Ramos (cell line): ENCODE data around the gene MARVELD3.
"Not testable (repeated sequence)": the region's sequence is repeated elsewhere in the genome, so short reads cannot be mapped to it uniquely, and the experiment has no call there.

ENCODE experiments used
- in situ Hi-C: fragments of 300-500 bp; cut with MboI; formaldehyde crosslinking; loops from one replicate; pipeline ENCODE4 v1.14.3; 2022; ENCODE audit warnings: low sequenced_read_pairs; ENCODE audit not compliant: unreplicated experiment

The MARVELD3 gene

GRCh38 chr16:71669926-71670536 lies 44.0 kb downstream of the MARVELD3 start:
- in situ Hi-C loops: no loop called here

DNA sequence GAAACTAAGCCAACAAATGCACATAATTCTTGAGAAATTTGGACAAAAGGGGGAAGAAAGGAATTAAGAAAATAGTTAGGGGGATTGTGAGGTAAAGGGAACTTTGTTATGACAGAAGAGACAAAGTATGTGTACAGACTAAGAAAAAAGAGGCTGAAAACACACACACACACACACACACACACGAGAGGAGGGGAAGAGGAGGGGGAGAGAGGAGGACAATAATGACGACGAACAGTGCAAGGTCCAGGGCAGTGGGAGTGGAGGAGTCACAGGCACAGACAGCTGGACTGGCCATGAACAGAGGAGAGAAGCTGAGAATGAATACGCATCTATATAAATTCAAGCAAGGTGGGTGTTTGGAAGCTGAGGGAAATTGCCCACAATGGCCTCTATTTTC lies 44.6 kb downstream of the MARVELD3 start:
- in situ Hi-C loops: no loop called here

- in situ Hi-C loops: no loop called here
Observed at GRCh38 chr16:71671165-71671564, 45.2 kb downstream of the MARVELD3 start.

DNA sequence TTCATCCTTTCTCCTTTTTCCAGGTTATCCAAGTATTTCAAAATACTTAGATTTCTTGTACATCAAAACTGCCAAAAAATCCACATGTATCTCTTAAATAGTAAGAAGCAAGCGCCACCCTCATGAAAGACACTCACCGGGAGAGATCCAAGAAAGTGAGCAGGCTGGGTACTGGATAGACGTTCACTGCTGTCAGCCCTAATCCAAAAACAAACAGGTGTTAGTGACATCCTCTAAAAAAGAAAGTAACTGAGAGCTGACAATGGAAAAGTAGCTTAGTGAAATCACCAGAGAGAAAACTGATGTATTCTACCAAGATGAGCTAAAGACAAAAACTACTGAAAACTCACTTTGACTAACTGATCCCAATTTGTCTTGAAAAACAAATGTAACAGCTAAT lies 46.1 kb downstream of the MARVELD3 start:
- in situ Hi-C loops: no loop called here

DNA sequence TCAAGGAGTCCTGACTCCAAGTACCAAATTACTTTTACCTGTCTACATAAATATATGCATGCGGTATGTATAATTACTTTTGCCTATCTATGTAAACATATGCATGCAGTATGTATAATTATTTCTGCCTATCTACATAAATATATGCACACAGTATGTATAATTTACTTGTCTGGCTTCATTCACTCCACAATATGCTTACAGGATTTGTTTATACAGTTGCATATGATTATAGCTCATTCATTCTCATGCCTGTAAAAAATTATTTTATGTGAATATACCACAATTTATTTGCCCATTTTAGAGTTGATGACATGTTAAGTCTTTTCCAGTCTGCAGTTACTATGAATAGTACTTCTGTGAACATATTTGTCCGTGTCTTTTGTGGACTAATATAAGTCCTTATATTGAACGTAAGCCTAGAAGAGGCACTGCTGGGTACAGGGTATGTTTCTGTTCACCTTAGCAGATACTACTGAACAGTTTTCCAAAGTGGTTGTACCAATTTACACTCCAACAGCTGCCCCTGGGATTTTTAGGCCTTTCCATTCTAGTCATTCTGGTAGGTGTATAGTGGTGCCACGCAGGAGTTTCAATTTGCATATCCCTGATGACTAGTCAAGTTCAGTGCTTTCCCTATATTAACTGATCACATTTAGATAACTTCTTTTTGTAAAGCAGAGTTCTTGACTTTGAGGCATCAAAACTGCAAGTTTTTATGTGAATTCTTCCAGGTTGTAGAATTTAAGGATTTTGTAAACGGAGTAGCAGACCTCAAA lies 47.0 kb downstream of the MARVELD3 start:
- in situ Hi-C loops: no loop called here

DNA sequence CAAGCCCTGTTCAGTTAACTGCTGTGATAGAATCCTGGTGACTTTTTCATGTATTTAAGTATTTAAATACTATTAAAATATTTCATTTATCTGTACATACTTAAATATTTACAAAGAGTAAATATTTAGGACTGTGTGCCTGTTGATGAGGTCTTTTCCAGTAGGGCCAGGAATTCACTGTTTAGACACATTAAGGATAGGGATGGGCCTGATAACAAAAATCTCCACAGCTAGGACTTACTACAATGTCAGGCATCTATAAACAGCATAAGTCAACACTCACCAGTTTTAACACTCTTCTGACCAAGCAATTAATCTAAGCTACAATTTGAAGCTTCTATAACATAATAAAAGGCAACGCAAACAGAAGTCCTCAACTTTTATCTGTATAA lies 47.6 kb downstream of the MARVELD3 start:
- in situ Hi-C loops: no loop called here

DNA sequence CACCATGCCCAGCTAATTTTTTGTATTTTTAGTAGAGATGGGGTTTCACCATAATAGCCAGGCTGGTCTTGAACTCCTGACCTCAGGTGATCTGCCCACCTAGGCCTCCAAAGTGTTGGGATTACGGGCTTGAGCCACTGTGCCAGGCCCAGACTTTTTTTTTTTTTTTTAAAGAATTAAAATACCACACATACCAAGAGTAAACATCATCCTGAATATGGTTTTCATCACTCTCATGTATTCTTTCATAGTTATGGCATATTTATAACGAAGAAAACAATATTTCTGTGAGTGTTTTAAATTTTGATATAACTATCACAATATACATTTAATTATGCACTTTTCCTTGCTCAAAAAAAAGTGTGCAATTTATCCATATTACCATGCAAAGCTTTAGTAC lies 48.2 kb downstream of the MARVELD3 start:
- in situ Hi-C loops: no loop called here

GRCh38 chr16:71675380-71675779 lies 49.4 kb downstream of the MARVELD3 start:
- in situ Hi-C loops: no loop called here

- in situ Hi-C loops: no loop called here
Observed at GRCh38 chr16:71676236-71676635, 50.3 kb downstream of the MARVELD3 start.

GRCh38 chr16:71681360-71681759 lies 55.4 kb downstream of the MARVELD3 start:
- in situ Hi-C loops: no loop called here

- in situ Hi-C loops: not testable (repeated sequence)
Observed at GRCh38 chr16:71684280-71684679, 58.3 kb downstream of the MARVELD3 start.
